ENCODE results near the gene EML3.
A peak's percentile ranks its signal among the peaks of the same experiment; 100 is the strongest.
"Not testable (repeated sequence)": the region's sequence is repeated elsewhere in the genome, so short reads cannot be mapped to it uniquely, and the experiment has no call there.

Gene EML3

GRCh38 chr11:62593434-62594044 is 19.0 kb downstream of the EML3 start:
- DNase-seq, result no peak

- DNase-seq, result no peak
Observed at GRCh38 chr11:62592989-62593421, 19.6 kb downstream of the EML3 start.

- no peak for DNase-seq
Observed at GRCh38 chr11:62592146-62592815, 20.3 kb downstream of the EML3 start.

GRCh38 chr11:62591448-62592145 is 21.0 kb downstream of the EML3 start, which contains the start of gene TUT1:
Gene TUT1, minus strand, starts transcription at chr11:62591523. Its CDS starts 38 bp downstream, at chr11:62591485.
- DNase-seq, result no peak

- no peak for DNase-seq
Observed at GRCh38 chr11:62588966-62589637, 23.5 kb downstream of the EML3 start.

- DNase-seq, result not testable (repeated sequence)
Observed at GRCh38 chr11:62585356-62585755, 27.2 kb downstream of the EML3 start.

GRCh38 chr11:62581735-62582134 is 30.8 kb downstream of the EML3 start:
- not testable (repeated sequence) for DNase-seq

GRCh38 chr11:62580959-62581715 is 31.4 kb downstream of the EML3 start:
- no peak for DNase-seq

GRCh38 chr11:62579252-62579651 is 33.3 kb downstream of the EML3 start:
- DNase-seq, result no peak

GRCh38 chr11:62578541-62578940 is 34.0 kb downstream of the EML3 start:
- DNase-seq, result no peak

GRCh38 chr11:62577046-62577714 is 35.4 kb downstream of the EML3 start:
- no peak for DNase-seq

- no peak for DNase-seq
Observed at GRCh38 chr11:62575837-62576236, 36.7 kb downstream of the EML3 start.

- DNase-seq, result no peak
Observed at GRCh38 chr11:62575156-62575555, 37.4 kb downstream of the EML3 start.

- no peak for DNase-seq
Observed at GRCh38 chr11:62574363-62575071, 38.1 kb downstream of the EML3 start.

- peak; percentile 67 for DNase-seq
Observed at GRCh38 chr11:62573592-62574362, 38.8 kb downstream of the EML3 start, which contains the start of gene EEF1G. Gene EEF1G, minus strand, starts transcription at chr11:62573891. Its CDS starts 49 bp downstream, at chr11:62573842.

GRCh38 chr11:62573006-62573591 is 39.5 kb downstream of the EML3 start:
- DNase-seq, result no peak

GRCh38 chr11:62572431-62572830 is 40.1 kb downstream of the EML3 start:
- no peak for DNase-seq

- DNase-seq, result not testable (repeated sequence)
Observed at GRCh38 chr11:62571493-62571892, 41.1 kb downstream of the EML3 start.

GRCh38 chr11:62570903-62571302 is 41.7 kb downstream of the EML3 start:
- DNase-seq, result not testable (repeated sequence)

- DNase-seq, result no peak
Observed at GRCh38 chr11:62569611-62570010, 43.0 kb downstream of the EML3 start.
